ENCODE results near the gene EML4.

EML4 gene

DNA sequence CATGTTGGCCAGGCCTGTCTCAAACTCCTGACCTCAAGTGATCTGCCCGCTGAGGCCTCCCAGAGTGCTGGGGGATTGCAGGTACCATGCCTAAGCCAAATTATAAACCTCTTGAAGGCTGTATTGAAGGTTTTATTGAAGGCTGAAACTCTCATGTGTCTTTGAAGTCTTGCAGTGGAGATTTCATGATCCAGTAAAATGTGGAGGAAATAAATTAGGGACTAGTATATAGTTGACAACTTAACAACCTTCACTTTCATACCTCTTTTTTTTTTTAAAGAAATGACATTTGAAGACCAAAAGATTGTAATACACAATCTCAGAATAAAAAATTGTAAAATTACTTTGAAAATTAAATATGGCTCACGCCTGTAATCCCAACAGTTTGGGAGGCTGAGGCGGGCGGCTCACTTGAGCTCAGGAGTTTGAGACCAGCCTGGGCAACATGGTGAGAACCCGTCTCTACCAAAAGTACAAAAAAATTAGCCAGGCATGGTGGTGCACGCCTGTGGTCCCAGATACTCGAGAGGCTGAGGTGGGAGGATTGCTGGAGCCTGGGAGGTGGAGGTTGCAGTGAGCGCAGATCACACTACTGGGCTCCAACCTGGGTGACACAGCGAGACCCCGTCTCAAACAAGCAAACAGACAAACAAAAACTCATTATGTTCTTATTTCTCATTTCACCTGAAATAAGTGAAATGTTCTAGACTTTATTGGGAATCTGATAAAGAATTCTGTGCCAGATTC is 8.0 kb downstream of the EML4 start:
- H3K4me3 ChIP-seq (replicated peaks; ENCODE audit: low read depth, low read length) = no peak overlapping the region
- no peak for DNase-seq (ENCODE audit: extremely low read depth, low read depth)
- TF ChIP-seq, protein P1, sequence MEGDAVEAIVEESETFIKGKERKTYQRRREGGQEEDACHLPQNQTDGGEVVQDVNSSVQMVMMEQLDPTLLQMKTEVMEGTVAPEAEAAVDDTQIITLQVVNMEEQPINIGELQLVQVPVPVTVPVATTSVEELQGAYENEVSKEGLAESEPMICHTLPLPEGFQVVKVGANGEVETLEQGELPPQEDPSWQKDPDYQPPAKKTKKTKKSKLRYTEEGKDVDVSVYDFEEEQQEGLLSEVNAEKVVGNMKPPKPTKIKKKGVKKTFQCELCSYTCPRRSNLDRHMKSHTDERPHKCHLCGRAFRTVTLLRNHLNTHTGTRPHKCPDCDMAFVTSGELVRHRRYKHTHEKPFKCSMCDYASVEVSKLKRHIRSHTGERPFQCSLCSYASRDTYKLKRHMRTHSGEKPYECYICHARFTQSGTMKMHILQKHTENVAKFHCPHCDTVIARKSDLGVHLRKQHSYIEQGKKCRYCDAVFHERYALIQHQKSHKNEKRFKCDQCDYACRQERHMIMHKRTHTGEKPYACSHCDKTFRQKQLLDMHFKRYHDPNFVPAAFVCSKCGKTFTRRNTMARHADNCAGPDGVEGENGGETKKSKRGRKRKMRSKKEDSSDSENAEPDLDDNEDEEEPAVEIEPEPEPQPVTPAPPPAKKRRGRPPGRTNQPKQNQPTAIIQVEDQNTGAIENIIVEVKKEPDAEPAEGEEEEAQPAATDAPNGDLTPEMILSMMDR (IDR thresholded peaks at IDR 0.05; ENCODE audit: low read depth, low read length, missing control alignments) = no peak

DNA sequence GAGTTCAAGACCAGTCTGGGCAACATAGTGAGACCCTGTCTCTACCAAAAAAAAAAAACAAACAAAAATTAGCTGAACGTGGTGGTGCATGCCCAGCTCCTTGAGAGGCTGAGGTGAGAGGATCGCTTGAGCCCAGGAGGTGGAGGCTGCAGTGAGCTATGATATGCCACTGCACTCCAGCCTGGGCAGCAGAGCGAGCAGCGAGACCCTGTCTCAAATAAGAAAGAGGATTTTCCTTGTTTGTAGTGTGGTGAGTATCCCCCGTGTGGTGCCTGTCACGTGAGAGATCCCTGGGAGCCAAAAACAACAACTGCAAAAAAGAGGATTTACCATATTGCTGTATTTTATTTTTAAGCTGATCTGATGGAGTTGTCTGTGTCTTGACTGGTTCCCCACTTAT is 9.2 kb downstream of the EML4 start:
- H3K4me3 ChIP-seq (replicated peaks; ENCODE audit: low read depth, low read length) = no peak overlapping the region
- no peak for DNase-seq (ENCODE audit: extremely low read depth, low read depth)
- TF ChIP-seq, protein P1 (IDR thresholded peaks at IDR 0.05; ENCODE audit: low read depth, low read length, missing control alignments) = no peak

GRCh38 chr2:42180300-42180699 is 11.1 kb downstream of the EML4 start:
- H3K4me3 ChIP-seq (replicated peaks; ENCODE audit: low read depth, low read length) = no peak overlapping the region
- DNase-seq (ENCODE audit: extremely low read depth, low read depth) = no peak
- TF ChIP-seq, protein P1 (IDR thresholded peaks at IDR 0.05; ENCODE audit: low read depth, low read length, missing control alignments) = no peak

- TF ChIP-seq, protein P1 (IDR thresholded peaks at IDR 0.05; ENCODE audit: low read depth, low read length, missing control alignments) = no peak
- no peak for DNase-seq (ENCODE audit: extremely low read depth, low read depth)
- no peak overlapping the region for H3K4me3 ChIP-seq (replicated peaks; ENCODE audit: low read depth, low read length)
Observed at GRCh38 chr2:42182654-42183308, 13.6 kb downstream of the EML4 start.

DNA sequence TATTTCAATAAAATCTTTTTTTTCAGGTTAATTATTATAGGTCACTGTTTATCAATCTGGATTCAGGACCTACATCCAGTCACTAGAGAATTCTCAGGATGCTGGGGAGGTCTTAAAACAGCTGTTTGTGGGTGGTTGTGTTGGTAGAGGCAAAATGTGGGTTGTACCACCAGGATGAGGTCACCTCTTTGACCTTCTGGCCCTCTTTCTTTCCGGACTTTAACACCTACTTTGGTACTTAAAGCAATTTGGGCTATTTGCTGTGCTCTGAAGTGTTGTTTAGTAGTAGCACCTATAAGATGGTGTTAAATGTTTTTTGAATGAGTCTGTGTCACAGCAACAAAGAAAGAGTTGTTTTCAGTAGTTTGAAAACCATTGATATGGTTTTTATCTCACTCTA is 14.6 kb downstream of the EML4 start:
- H3K4me3 ChIP-seq (replicated peaks; ENCODE audit: low read depth, low read length) = no peak overlapping the region
- no peak for DNase-seq (ENCODE audit: extremely low read depth, low read depth)
- TF ChIP-seq, protein P1 (IDR thresholded peaks at IDR 0.05; ENCODE audit: low read depth, low read length, missing control alignments) = no peak

DNA sequence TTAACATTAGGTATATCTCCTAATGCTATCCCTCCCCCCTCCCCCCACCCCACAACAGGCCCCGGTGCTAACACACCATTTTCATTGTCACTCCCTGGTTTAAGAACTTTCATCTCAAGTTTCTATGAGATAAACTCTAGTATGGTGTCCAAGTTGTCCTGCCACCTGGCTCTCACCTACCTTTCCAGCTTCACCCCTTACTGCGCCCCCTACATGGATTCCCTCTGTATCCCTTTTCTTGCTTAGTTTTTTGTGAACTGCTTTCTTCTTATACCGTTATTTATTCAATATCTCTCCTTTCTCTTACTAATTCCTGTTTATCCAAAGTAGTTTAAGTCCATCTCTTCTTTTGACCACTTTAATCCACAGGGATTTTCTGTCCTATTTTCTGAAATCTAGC is 15.2 kb downstream of the EML4 start:
- no peak overlapping the region for H3K4me3 ChIP-seq (replicated peaks; ENCODE audit: low read depth, low read length)
- TF ChIP-seq, protein P1 (IDR thresholded peaks at IDR 0.05; ENCODE audit: low read depth, low read length, missing control alignments) = no peak
- DNase-seq (ENCODE audit: extremely low read depth, low read depth) = no peak

Measured in HFF-Myc (cell line).